ENCODE measurements around the gene LRRC47. TPM values are rescaled to one million over a fixed set of nuclear protein-coding genes. Genes with fewer than 3 reads are reported as not detected.
"Not testable (repeated sequence)": the region's sequence is repeated elsewhere in the genome, so short reads cannot be mapped to it uniquely, and the experiment has no call there.

Gene LRRC47
- total RNA-seq, 2 experiments from 2014 or later, result 43.0 to 45.6 TPM

- POLR2A ChIA-PET, result no interaction called here
- CTCF ChIA-PET, result no interaction called here
Observed at GRCh38 chr1:3816331-3817137, 20.2 kb upstream of the LRRC47 start.

GRCh38 chr1:3814771-3815561 lies 18.7 kb upstream of the LRRC47 start:
- ChIA-PET POLR2A (interaction anchor here (0.6 kb wide), 1 partner anchor 62 kb away, joined by 5 read pairs; no protein-coding TSS in a partner anchor), CTCF (no interaction called here)

DNA sequence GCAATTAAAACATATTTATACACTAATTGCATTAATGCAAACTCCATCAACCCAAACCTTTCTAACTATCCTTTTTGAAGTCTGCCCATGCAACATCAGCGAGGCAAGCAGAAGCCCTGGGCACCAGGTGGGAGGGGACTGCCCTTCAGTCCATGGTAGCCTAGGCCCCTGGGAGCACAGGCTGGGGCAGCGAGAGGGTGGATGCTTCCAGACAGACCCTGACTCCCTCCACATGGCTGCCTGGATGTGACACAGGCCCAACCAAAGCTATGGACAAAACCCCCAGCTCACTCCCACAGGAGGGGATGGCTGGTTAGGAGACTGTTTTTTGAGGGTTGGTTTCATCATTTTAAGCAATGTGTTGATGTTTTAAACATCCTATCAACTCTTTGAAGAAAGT lies 17.8 kb upstream of the LRRC47 start:
- ChIA-PET POLR2A (no interaction called here), CTCF (no interaction called here)

- ChIA-PET CTCF (no interaction called here), POLR2A (no interaction called here)
Observed at GRCh38 chr1:3811595-3811911, 15.3 kb upstream of the LRRC47 start.

- CTCF ChIA-PET, result interaction anchor here (0.9 kb wide), 1 partner anchor 23 kb away, joined by 3 read pairs; no protein-coding TSS in a partner anchor
- POLR2A ChIA-PET, result interaction anchor here (0.6 kb wide), 1 partner anchor 22 kb away, joined by 3 read pairs; no protein-coding TSS in a partner anchor
Observed at GRCh38 chr1:3810149-3810761, 14.0 kb upstream of the LRRC47 start.

DNA sequence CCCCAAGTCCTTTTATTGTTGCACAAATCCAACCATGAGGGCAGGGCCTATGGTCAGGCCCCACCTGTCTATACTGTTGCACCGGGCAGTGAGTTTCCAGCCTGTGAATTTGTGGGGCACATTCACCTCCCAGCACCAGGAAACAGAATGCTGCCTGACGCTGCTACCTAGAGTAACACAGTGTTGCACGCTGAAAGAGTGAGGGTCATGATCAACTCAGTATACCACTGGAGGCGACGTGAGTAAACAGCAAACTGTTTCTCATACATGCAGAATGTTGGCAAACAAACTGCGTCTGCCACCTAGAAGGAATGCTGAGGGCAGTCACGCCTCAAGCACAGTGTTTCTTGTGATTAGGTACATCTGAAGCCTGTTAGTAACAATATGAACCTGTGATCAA lies 13.4 kb upstream of the LRRC47 start:
- ChIA-PET POLR2A (no interaction called here), CTCF (interaction anchor here (0.9 kb wide), 1 partner anchor 23 kb away, joined by 3 read pairs; no protein-coding TSS in a partner anchor)

DNA sequence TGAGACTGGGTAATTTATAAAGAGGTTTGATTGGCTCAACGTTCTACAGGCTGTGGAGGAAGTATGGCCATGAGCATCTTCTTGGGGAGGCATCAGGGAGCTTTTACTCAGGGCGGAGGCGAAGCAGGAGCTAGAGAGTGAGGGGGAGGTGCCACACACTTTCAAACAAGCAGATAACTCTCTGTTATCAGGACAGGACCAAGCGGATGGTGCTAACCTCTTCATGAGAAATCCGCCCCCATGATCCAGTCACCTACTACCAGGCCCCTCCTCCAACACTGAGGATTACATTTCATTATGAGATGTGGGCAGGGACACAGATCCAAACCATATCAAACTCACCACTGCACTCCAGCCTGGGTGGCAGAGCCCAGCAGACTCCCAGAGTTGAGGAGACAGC lies 11.5 kb upstream of the LRRC47 start:
- CTCF ChIA-PET, result no interaction called here
- POLR2A ChIA-PET, result no interaction called here

GRCh38 chr1:3805038-3805437 lies 8.7 kb upstream of the LRRC47 start:
- POLR2A ChIA-PET, result no interaction called here
- CTCF ChIA-PET, result interaction anchor here (1.4 kb wide), 1 partner anchor 29 kb away, joined by 6 read pairs; no protein-coding TSS in a partner anchor

DNA sequence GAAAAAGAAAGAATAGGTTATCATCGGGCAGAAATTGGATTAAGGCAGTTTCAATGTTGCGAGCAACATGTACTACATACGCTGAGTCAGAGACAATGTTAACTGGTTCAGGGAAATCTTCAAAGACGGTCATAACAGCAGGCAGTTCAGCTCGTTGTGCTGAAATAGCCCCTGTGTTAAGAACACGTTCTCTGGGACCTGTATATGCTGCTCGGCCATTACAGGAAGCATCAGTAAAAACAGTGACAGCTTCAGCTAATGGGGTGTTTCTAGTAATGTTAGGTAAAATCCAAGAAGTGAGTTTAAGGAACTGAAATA lies 8.3 kb upstream of the LRRC47 start:
- POLR2A ChIA-PET, result not testable (repeated sequence)
- CTCF ChIA-PET, result interaction anchor here (1.4 kb wide), 1 partner anchor 29 kb away, joined by 6 read pairs; no protein-coding TSS in a partner anchor

GRCh38 chr1:3803905-3804626 lies 7.8 kb upstream of the LRRC47 start:
- POLR2A ChIA-PET, result no interaction called here
- CTCF ChIA-PET, result interaction anchor here (1.4 kb wide), 1 partner anchor 28 kb away, joined by 6 read pairs; no protein-coding TSS in a partner anchor

- CTCF ChIA-PET, result interaction anchor here (1.0 to 1.8 kb wide), 3 partner anchors 25 to 180 kb away, joined by 3 to 9 read pairs (median 4); no protein-coding TSS in a partner anchor
- POLR2A ChIA-PET, result not testable (repeated sequence)
Observed at GRCh38 chr1:3800795-3801194, 4.5 kb upstream of the LRRC47 start.

DNA sequence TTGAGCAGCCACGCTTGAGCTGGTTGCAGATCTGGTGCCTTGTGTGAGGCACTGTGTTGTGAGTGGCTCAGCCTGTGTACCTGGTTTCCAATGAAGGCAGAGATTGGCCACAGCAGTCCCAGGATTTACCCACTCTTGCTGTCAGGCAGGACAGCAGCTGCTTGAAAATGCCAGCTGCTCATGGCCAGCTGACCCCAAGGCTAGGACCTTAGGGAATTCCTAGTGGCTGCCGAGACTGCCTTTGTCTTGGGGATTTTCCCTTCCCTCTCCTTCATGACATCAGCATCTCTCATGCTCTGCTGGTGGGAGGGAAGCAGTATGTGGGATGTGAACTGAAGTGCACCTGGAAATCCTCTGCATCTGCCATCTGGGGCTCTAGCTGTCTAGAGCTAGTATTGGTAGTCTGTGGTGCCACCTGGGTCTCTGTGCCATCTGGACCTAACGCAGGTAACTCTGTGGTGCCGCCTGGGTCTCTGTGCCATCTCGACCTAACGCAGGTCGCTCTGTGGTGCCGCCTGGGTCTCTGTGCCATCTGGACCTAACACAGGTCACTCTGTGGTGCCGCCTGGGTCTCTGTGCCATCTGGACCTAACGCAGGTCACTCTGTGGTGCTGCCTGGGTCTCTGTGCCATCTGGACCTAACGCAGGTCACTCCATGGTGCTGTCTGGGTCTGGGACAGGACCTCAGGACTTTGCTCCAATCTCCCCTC lies 3.8 kb upstream of the LRRC47 start:
- POLR2A ChIA-PET, result no interaction called here
- CTCF ChIA-PET, result interaction anchor here (1.1 to 1.4 kb wide), 2 partner anchors 30 to 181 kb away, joined by 3 read pairs; no protein-coding TSS in a partner anchor

DNA sequence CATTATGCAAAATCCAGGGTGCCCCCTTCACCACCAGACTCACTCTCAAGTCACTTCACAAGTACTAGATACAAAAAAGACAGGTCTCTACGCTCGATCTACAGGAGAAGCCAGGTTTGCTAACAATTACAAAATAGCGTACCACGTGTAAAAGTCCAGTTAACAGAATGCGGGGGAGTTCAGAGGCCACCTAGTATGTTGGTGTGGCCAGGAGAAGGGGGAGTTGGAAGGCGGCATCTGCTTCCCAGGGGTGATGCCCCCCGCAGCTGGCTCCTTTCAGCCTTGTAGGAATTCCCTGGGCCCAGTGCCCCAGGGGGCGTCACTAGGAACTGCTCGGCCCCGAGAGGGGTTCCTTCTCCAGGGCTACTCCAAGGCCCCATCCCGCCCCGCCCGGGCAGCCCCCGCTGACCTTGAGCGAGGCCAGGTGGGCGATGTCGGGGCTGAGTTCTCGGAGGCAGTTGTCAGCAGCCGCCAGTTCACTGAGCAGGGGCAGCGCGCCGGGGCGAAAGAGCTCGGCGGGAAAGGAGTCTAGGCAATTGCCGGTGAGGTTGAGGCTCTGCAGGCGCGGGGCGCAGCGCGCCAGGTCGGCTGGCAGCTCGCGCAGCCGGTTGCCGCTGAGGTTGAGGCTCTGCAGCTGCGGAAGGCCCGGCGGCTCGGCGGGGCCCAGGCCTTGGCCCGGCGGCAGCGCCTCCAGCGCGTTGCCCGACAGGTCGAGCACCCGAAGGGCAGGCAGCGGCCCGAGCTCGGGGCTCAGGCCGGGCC lies 664 bp downstream of the LRRC47 start:
- ChIA-PET POLR2A (interaction anchor here (1.0 to 1.5 kb wide), 2 partner anchors 8 to 20 kb away, joined by 3 read pairs; no protein-coding TSS in a partner anchor), CTCF (interaction anchor here (0.8 to 1.9 kb wide), 2 partner anchors 8 to 20 kb away, joined by 3 to 9 read pairs; no protein-coding TSS in a partner anchor)

DNA sequence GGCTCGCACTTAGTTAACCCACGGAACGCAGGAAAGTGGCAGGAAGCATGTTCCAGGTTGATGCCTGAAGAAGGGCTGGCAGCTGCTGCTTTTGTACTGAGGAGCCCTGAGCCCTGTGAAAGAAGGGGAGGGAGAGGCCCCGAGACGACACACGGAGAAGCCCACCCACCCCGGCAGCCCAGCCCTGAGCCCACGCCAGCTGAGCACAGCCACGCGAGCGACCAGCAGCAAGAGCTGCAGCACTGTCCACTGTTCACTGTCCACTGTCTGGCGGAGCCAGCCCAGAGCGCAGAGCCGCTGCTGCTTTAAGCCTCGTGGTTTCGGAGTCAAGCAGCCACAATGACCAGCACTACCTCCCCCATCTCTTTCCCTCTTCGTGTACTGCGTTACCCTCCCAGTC lies 5.3 kb downstream of the LRRC47 start:
- CTCF ChIA-PET, result interaction anchor here (0.8 kb wide), 1 partner anchor 17 kb away, joined by 3 read pairs; no protein-coding TSS in a partner anchor
- POLR2A ChIA-PET, result no interaction called here

GRCh38 chr1:3790500-3790923 lies 5.8 kb downstream of the LRRC47 start:
- CTCF ChIA-PET, result interaction anchor here (0.8 kb wide), 1 partner anchor 17 kb away, joined by 3 read pairs; no protein-coding TSS in a partner anchor
- POLR2A ChIA-PET, result no interaction called here

DNA sequence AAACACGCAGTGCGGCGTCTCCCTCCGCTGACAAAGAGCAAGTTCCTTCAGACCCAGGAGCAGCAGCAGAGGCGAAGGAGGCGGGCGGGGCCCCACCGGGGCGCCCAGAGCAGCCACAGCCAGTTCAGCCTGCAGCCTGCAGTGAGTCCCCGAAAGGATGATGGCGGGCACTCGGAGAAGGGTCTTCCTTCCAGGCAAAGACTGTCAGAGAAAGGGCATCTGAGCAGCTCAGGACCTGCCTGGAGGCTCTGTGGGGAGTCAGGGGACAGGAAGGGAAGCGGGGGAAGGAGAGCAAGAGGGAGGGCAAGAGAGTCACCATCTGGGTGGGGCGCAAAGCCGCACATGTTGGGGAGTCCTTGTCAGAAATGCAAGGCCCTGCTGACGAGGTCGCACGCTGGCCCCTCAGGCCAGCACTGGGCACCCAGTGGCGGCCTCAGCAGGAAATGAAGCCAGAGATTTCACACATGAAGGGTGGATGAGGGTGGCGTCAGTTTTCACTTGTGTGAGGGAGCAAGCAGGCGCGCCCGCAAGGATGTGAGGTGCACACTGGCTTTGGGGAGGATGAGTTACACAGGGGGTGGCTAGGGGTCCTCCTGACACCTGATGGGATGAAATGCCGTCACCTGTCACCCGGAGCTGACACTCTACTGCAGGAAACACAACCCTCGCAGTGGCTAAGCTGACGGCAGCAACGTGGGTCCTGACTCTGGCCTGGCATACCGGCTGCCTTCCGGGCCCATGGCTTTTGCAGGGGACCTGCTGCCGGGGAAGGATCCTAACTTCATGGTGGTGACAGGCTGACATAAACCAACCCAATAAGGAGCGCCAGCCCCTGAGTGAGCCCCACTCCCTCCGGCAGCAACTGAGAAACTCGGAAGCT lies 6.6 kb downstream of the LRRC47 start:
- ChIA-PET POLR2A (no interaction called here), CTCF (interaction anchor here (0.8 kb wide), 1 partner anchor 16 kb away, joined by 3 read pairs; no protein-coding TSS in a partner anchor)
